ENCODE results near the gene HBM.
A peak's percentile ranks its signal among the peaks of the same experiment; 100 is the strongest.
"Not testable (repeated sequence)": the region's sequence is repeated elsewhere in the genome, so short reads cannot be mapped to it uniquely, and the experiment has no call there.

Gene HBM

GRCh38 chr16:165539-166374 lies at the start of gene HBM:
Gene HBM, plus strand, starts transcription at chr16:165978. Its CDS starts 20 bp downstream, at chr16:165998.
- no peak for DNase-seq (ENCODE audit: low spot score)

- DNase-seq (ENCODE audit: low spot score) = no peak
These were observed 49.8 kb upstream of the HBM start for GRCh38 chr16:116015-116414.

GRCh38 chr16:117379-118365 lies 48.1 kb upstream of the HBM start:
- DNase-seq (ENCODE audit: low spot score) = no peak

GRCh38 chr16:118857-119256 lies 46.9 kb upstream of the HBM start:
- DNase-seq (ENCODE audit: low spot score) = no peak

- no peak for DNase-seq (ENCODE audit: low spot score)
These were observed 46.5 kb upstream of the HBM start for GRCh38 chr16:119295-119694.

- DNase-seq (ENCODE audit: low spot score) = no peak
These were observed 45.8 kb upstream of the HBM start for GRCh38 chr16:119835-120491.

GRCh38 chr16:120756-121155 lies 45.0 kb upstream of the HBM start:
- no peak for DNase-seq (ENCODE audit: low spot score)

- DNase-seq (ENCODE audit: low spot score) = no peak
These were observed 43.4 kb upstream of the HBM start for GRCh38 chr16:122361-122760.

- not testable (repeated sequence) for DNase-seq (ENCODE audit: low spot score)
These were observed 42.0 kb upstream of the HBM start for GRCh38 chr16:123558-124350.

- DNase-seq (ENCODE audit: low spot score) = no peak
These were observed 40.8 kb upstream of the HBM start for GRCh38 chr16:125011-125410.

GRCh38 chr16:129075-129474 lies 36.7 kb upstream of the HBM start:
- DNase-seq (ENCODE audit: low spot score) = no peak

- DNase-seq (ENCODE audit: low spot score) = no peak
These were observed 35.1 kb upstream of the HBM start for GRCh38 chr16:130533-131173.

- DNase-seq (ENCODE audit: low spot score) = no peak
These were observed 33.7 kb upstream of the HBM start for GRCh38 chr16:132120-132519.

- no peak for DNase-seq (ENCODE audit: low spot score)
These were observed 32.1 kb upstream of the HBM start for GRCh38 chr16:133716-134115.

GRCh38 chr16:138049-138417 lies 27.7 kb upstream of the HBM start:
- no peak for DNase-seq (ENCODE audit: low spot score)

GRCh38 chr16:140175-140857 lies 25.5 kb upstream of the HBM start:
- DNase-seq (ENCODE audit: low spot score) = no peak

- DNase-seq (ENCODE audit: low spot score) = peak; percentile 20
These were observed 23.3 kb upstream of the HBM start for GRCh38 chr16:142405-142967.

- no peak for DNase-seq (ENCODE audit: low spot score)
These were observed 22.7 kb upstream of the HBM start for GRCh38 chr16:143047-143446.

- no peak for DNase-seq (ENCODE audit: low spot score)
These were observed 22.3 kb upstream of the HBM start for GRCh38 chr16:143456-143855.

- no peak for DNase-seq (ENCODE audit: low spot score)
These were observed 21.0 kb upstream of the HBM start for GRCh38 chr16:144797-145252.
